Endothelial cell of umbilical vein (primary cell): ENCODE data around the gene INSRR. TPM values are rescaled to one million over a fixed set of nuclear protein-coding genes. Genes with fewer than 3 reads are reported as not detected.

Experiments
- BruUV-seq: library from RNA; stranded (reverse); fragments of 400-500 nt; replicated peaks from 2 replicates; lab custom pipeline; 2021; lab: Mats Ljungman, UMichigan
- CTCF ChIA-PET: fragments of 300-600, 350-600 bp; sonication (Branson Sonifier 250); formaldehyde crosslinking; loops from one replicate; lab custom pipeline; 2021; ENCODE audit warnings: antibody characterized with exemption, inconsistent platforms; lab: Charles Lee
- POLR2A ChIA-PET: fragments of 300-600, 350-600 bp; sonication (Branson Sonifier 250); formaldehyde crosslinking; loops from one replicate; lab custom pipeline; 2021; ENCODE audit warnings: antibody characterized with exemption, inconsistent platforms; lab: Charles Lee
- DNase-seq: peaks from one replicate; pipeline ENCODE4 v3.0.0-alpha.2; 2011; ENCODE audit warnings: low read depth, low spot score
- FAIRE-seq: peaks from 2 replicates; lab custom pipeline; 2011; peaks lifted over from hg19 to GRCh38; lab: Jason Lieb, UNC
- H2AFZ ChIP-seq: 2 replicates; pipeline ENCODE4 v1.6.0; 2012; ENCODE audit warnings: low read depth, low read length, control low read depth, inconsistent platforms
- H3K27ac ChIP-seq: 2 replicates; pipeline ENCODE4 v1.5.1; 2011; ENCODE audit warnings: low read depth, mild to moderate bottlenecking, control low read depth, low read length, moderate library complexity; ENCODE audit not compliant: insufficient read depth
- H3K27me3 ChIP-seq, 2 experiments: 2 replicates each; pipeline versions ENCODE4 v1.6.0 to v1.6.1; 2011; ENCODE audit warnings: low read length in 2 of 2, mixed read lengths in 1 of 2; ENCODE audit not compliant: control insufficient read depth in 2 of 2, insufficient read depth in 2 of 2
- H3K36me3 ChIP-seq, 2 experiments: 2 replicates in 1 of 2; 3 replicates in 1 of 2; pipeline ENCODE4 v1.5.1; 2011; ENCODE audit warnings: low read length in 2 of 2, mild to moderate bottlenecking in 1 of 2, moderate library complexity in 1 of 2; ENCODE audit not compliant: control insufficient read depth in 2 of 2, insufficient read depth in 2 of 2; ENCODE audit errors: extremely low read depth in 1 of 2
- H3K4me1 ChIP-seq: 3 replicates; pipeline ENCODE4 v1.5.1; 2011; ENCODE audit warnings: mild to moderate bottlenecking, low read length; ENCODE audit not compliant: control insufficient read depth, insufficient read depth; ENCODE audit errors: extremely low read depth
- H3K4me2 ChIP-seq: 2 replicates; pipeline ENCODE4 v1.6.1; 2011; ENCODE audit warnings: low read length, control low read depth, mixed read lengths; ENCODE audit not compliant: insufficient read depth
- H3K4me3 ChIP-seq, 3 experiments: fragments of 200-600 bp in 1 of 3; sonication (generic), shearing (Covaris generic) in 1 of 3; replicated peaks in 1 of 3; 2 replicates each; pipeline ENCODE4 v1.5.1; 2011 to 2016; ENCODE audit warnings: control low read depth in 3 of 3, low read length in 3 of 3, mild to moderate bottlenecking in 2 of 3, inconsistent platforms in 1 of 3, low read depth in 1 of 3, moderate library complexity in 1 of 3; ENCODE audit not compliant: insufficient read depth in 1 of 3
- H3K79me2 ChIP-seq: 2 replicates; pipeline ENCODE4 v1.6.0; 2012; ENCODE audit warnings: low read length, inconsistent platforms; ENCODE audit not compliant: control insufficient read depth, insufficient read depth
- H3K9ac ChIP-seq: replicated peaks from 2 replicates; pipeline ENCODE3; 2011; ENCODE audit warnings: low read length, control low read depth; ENCODE audit not compliant: insufficient read depth; ENCODE audit errors: extremely low read depth
- H3K9me1 ChIP-seq: replicated peaks from 3 replicates; pipeline ENCODE4 v1.6.0; 2011; ENCODE audit warnings: mild to moderate bottlenecking, low read length; ENCODE audit not compliant: control insufficient read depth, insufficient read depth; ENCODE audit errors: extremely low read depth
- H3K9me3 ChIP-seq: replicated peaks from 2 replicates; pipeline ENCODE4 v1.5.1; 2012; ENCODE audit warnings: low read length, inconsistent platforms; ENCODE audit not compliant: control insufficient read depth, insufficient read depth
- H4K20me1 ChIP-seq: replicated peaks from 2 replicates; pipeline ENCODE3; 2011; ENCODE audit warnings: mild to moderate bottlenecking, low read length; ENCODE audit not compliant: control insufficient read depth, insufficient read depth; ENCODE audit errors: extremely low read depth
- EZH2 ChIP-seq: IDR thresholded peaks from 2 replicates; pipeline ENCODE4 v1.6.1; 2012; ENCODE audit warnings: borderline replicate concordance, low read depth, mild to moderate bottlenecking, moderate library complexity, low read length, inconsistent platforms; ENCODE audit not compliant: severe bottlenecking
- FOS ChIP-seq: IDR thresholded peaks from 2 replicates; pipeline ENCODE4 v1.6.1; 2011; ENCODE audit warnings: mild to moderate bottlenecking, low read length, moderate library complexity, borderline replicate concordance; ENCODE audit not compliant: insufficient read depth
- GATA2 ChIP-seq: IDR thresholded peaks from 2 replicates; pipeline ENCODE4 v1.7.0; 2011; ENCODE audit warnings: low read depth, mild to moderate bottlenecking, moderate library complexity, mixed read lengths, low read length; ENCODE audit not compliant: insufficient read length, insufficient read depth
- JUN ChIP-seq: IDR thresholded peaks from 2 replicates; pipeline ENCODE4 v1.6.1; 2011; ENCODE audit warnings: borderline replicate concordance, low read depth; ENCODE audit not compliant: insufficient read length, insufficient read depth
- MYC ChIP-seq: IDR thresholded peaks from one replicate; pipeline ENCODE4 v1.6.1; 2011; ENCODE audit warnings: mild to moderate bottlenecking, low read depth, low read length
- POLR2A ChIP-seq: IDR thresholded peaks from 2 replicates; pipeline ENCODE4 v1.6.1; 2012; ENCODE audit warnings: low read depth, mild to moderate bottlenecking, control low read depth, low read length
- POLR2AphosphoS5 ChIP-seq: IDR thresholded peaks from 2 replicates; pipeline ENCODE4 v1.6.1; 2012; ENCODE audit warnings: low read depth, mild to moderate bottlenecking, control low read depth, low read length, moderate library complexity; ENCODE audit not compliant: insufficient read depth
- dilution Hi-C: fragments of 300-500 bp; cut with MboI; formaldehyde crosslinking; loops from one replicate; pipeline ENCODE4 v1.15.0; 2019; ENCODE audit warnings: low sequenced_read_pairs; ENCODE audit not compliant: extremely low pct_ligation_motif_present
- intact Hi-C: fragments of 100-400 bp; cut with micrococcal nuclease; formaldehyde crosslinking; loops from one replicate; pipeline ENCODE4 v1.10.0; 2022
- polyA plus RNA-seq, 4 experiments: library from polyadenylated mRNA; depleted of rRNA in 3 of 4; stranded (reverse) in 3 of 4; unstranded in 1 of 4; fragments of >200 nt; gene quantifications; 2 replicates each; pipeline versions ENCODE4 v1.2.1 to v1.2.3, GENCODE V29; 2011 to 2012; ENCODE audit warnings: missing spikeins in 1 of 4
- total RNA-seq: library from RNA; stranded (reverse); gene quantifications from 2 replicates; pipeline ENCODE4 v1.2.3, GENCODE V29; 2021
- TF ChIP-seq, protein P1 (sequence below): IDR thresholded peaks from 2 replicates; pipeline ENCODE4 v1.6.1; 2011; ENCODE audit not compliant: insufficient read depth, insufficient read length
- TF ChIP-seq, protein P2 (sequence below), 2 donors: IDR thresholded peaks; 1 replicate in 1 of 2; 2 replicates in 1 of 2; pipeline ENCODE4 v1.5.1; 2011; ENCODE audit warnings: low read length in 2 of 2, mild to moderate bottlenecking in 2 of 2, moderate library complexity in 2 of 2, control low read depth in 1 of 2, inconsistent platforms in 1 of 2, low read depth in 1 of 2; ENCODE audit not compliant: insufficient read depth in 1 of 2; ENCODE audit errors: extremely low read depth in 1 of 2

Gene INSRR
- total and polyA plus RNA-seq, 2 donors (not counting 3 experiments of a cell fraction or from before 2014, with no cell fraction given) = not detected

GRCh38 chr1:156854634-156855033, 4.3 kb downstream of the INSRR start:
- ChIA-PET CTCF (interaction anchor here (1.5 to 10.5 kb wide), 3 partner anchors 17 to 164 kb away, joined by 3 to 336 read pairs (median 144); partner anchors contain the start of genes ISG20L2 and METTL25B), POLR2A (no interaction called here)
- Histone ChIP-seq H3K4me2 (no peak overlapping the region), H3K9me3 (no peaks in the 10 kb centered on the region), H3K4me1 (peaks cover 13% of the 10 kb centered on the region), H4K20me1 (no peaks in the 10 kb centered on the region), H3K79me2 (no peaks in the 10 kb centered on the region), H3K9me1 (no peaks in the 10 kb centered on the region), H3K27me3 (peaks cover 24 to 36% of the 10 kb centered on the region in 2 experiments), H3K4me3 (no peak overlapping the region), H2AFZ (no peak overlapping the region), H3K36me3 (no peaks in the 10 kb centered on the region), H3K9ac (no peak overlapping the region), H3K27ac (no peak overlapping the region)
- intact Hi-C loops (no loop called here), dilution Hi-C loops (no loop called here)
- TF ChIP-seq GATA2 = no peak
- BruUV-seq = no TSS peak
- DNase-seq = no peak
- FAIRE-seq = no peak

DNA sequence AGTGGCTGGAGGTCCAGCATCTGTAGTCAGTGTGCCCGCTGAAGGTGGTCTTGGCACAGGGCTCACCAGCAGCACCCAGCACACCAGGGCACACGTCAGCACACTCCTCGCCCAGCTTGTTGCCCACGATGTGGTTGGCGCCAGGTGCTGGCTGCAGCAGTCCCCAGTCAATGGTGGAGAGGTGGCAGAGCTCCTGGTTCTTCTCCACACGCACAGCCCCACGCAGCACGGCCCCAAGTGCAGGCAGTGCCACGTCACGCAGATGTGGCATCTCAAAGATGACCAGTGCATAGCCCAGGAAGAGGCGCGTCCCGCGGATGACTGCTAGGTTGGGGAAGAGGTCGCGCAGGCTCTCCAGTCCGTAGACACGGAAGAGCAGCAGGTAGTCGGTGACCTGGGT, 5.2 kb downstream of the INSRR start:
- H3K27me3 ChIP-seq = peaks cover 24 to 37% of the 10 kb centered on the region in 2 experiments
- no peaks in the 10 kb centered on the region for H3K9me3 ChIP-seq
- no peaks in the 10 kb centered on the region for H3K79me2 ChIP-seq
- POLR2A ChIA-PET = no interaction called here
- H3K36me3 ChIP-seq = no peaks in the 10 kb centered on the region
- DNase-seq (no peak), FAIRE-seq (no peak)
- no peak overlapping the region for H3K9ac ChIP-seq
- no peak overlapping the region for H3K4me3 ChIP-seq
- H3K9me1 ChIP-seq = no peaks in the 10 kb centered on the region
- dilution Hi-C loops = no loop called here
- TF ChIP-seq, protein P1, sequence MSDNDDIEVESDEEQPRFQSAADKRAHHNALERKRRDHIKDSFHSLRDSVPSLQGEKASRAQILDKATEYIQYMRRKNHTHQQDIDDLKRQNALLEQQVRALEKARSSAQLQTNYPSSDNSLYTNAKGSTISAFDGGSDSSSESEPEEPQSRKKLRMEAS = no peak
- TF ChIP-seq POLR2AphosphoS5 = no peak
- no peak for TF ChIP-seq EZH2
- no peak for TF ChIP-seq JUN
- TF ChIP-seq POLR2A = no peak
- no peak for TF ChIP-seq FOS
- TF ChIP-seq GATA2 = no peak
- TF ChIP-seq, protein P2, sequence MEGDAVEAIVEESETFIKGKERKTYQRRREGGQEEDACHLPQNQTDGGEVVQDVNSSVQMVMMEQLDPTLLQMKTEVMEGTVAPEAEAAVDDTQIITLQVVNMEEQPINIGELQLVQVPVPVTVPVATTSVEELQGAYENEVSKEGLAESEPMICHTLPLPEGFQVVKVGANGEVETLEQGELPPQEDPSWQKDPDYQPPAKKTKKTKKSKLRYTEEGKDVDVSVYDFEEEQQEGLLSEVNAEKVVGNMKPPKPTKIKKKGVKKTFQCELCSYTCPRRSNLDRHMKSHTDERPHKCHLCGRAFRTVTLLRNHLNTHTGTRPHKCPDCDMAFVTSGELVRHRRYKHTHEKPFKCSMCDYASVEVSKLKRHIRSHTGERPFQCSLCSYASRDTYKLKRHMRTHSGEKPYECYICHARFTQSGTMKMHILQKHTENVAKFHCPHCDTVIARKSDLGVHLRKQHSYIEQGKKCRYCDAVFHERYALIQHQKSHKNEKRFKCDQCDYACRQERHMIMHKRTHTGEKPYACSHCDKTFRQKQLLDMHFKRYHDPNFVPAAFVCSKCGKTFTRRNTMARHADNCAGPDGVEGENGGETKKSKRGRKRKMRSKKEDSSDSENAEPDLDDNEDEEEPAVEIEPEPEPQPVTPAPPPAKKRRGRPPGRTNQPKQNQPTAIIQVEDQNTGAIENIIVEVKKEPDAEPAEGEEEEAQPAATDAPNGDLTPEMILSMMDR (IDR thresholded peaks at IDR 0.05; ENCODE audit: extremely low read depth in 1 of 2, insufficient read depth in 1 of 2, low read depth in 1 of 2, low read length in 2 of 2) = no peak
- TF ChIP-seq MYC = no peak
- peaks cover 16% of the 10 kb centered on the region for H3K4me1 ChIP-seq
- H3K27ac ChIP-seq = no peak overlapping the region
- CTCF ChIA-PET = interaction anchor here (0.9 to 1.5 kb wide), 2 partner anchors 31 to 163 kb away, joined by 3 to 5 read pairs; no protein-coding TSS in a partner anchor
- no peak overlapping the region for H3K4me2 ChIP-seq
- H2AFZ ChIP-seq = no peak overlapping the region
- no peaks in the 10 kb centered on the region for H4K20me1 ChIP-seq
- intact Hi-C loops = no loop called here
- BruUV-seq = no TSS peak
